PFSK-1 (cell line): ENCODE results near the gene GPR32.

Experiments
- FOXP2 ChIP-seq: optimal IDR thresholded peaks from 2 replicates; pipeline ENCODE3; 2011; ENCODE audit warnings: borderline replicate concordance, control low read depth, inconsistent platforms; ENCODE audit not compliant: insufficient read depth; ENCODE audit errors: extremely low read length, extremely low read depth
- POLR2AphosphoS5 ChIP-seq: IDR thresholded peaks from 2 replicates; pipeline ENCODE4 v1.6.1; 2012; ENCODE audit warnings: low read depth, mild to moderate bottlenecking, control low read depth, low read length, moderate library complexity
- TAF1 ChIP-seq: IDR thresholded peaks from 2 replicates; pipeline ENCODE4 v1.6.1; 2012; ENCODE audit warnings: low read length, control low read depth, borderline replicate concordance; ENCODE audit not compliant: insufficient read depth
- TF ChIP-seq, protein P1 (sequence below), 2 experiments: IDR thresholded peaks; 2 replicates each; pipeline versions ENCODE4 v1.6.1 to v1.8.0; 2011 to 2012; ENCODE audit warnings: low read depth in 2 of 2, low read length in 2 of 2, control low read depth in 1 of 2, inconsistent platforms in 1 of 2, mild to moderate bottlenecking in 1 of 2, moderate library complexity in 1 of 2; ENCODE audit not compliant: insufficient read depth in 1 of 2

DNA sequence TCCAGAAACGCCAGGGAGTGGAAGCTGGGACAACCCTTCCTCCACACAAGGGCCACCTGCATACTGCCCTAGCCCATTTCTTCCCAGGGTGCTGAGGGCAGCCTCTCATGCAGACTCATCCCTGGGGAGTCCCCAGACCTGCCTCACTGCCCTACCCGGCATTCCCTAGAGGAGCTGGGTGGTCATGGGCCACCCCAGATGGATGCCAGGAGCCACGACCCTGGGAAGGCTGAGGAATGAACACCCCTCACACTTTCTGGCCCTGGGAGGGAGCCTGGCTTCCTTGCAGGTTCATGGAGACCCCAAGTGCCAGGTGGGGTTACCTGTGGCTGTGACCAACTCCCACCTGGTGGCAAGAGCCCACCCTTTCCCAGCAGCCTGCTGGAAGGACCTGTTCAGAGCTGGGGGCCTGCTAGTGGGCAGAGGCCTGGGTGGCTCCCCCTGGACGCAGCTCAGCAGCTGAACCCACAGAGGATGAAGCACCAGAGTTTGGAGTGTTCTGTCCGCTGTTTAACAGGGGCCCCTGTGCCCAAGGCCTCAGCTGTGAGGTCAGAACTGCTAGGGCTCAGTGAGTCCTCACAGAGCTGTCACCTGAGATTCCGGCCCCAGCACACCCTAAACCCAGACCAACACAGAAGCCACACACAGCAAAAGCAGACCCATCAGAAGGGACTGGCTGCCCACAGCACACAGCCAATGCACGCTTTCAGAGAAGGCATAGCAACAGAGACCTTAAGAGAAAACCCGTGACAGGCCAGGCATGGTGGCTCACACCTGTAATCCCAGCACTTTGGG is 26.6 kb downstream of the GPR32 start:
- TF ChIP-seq POLR2AphosphoS5 (no peak), TAF1 (no peak), FOXP2 (no peak)
- TF ChIP-seq, protein P1, sequence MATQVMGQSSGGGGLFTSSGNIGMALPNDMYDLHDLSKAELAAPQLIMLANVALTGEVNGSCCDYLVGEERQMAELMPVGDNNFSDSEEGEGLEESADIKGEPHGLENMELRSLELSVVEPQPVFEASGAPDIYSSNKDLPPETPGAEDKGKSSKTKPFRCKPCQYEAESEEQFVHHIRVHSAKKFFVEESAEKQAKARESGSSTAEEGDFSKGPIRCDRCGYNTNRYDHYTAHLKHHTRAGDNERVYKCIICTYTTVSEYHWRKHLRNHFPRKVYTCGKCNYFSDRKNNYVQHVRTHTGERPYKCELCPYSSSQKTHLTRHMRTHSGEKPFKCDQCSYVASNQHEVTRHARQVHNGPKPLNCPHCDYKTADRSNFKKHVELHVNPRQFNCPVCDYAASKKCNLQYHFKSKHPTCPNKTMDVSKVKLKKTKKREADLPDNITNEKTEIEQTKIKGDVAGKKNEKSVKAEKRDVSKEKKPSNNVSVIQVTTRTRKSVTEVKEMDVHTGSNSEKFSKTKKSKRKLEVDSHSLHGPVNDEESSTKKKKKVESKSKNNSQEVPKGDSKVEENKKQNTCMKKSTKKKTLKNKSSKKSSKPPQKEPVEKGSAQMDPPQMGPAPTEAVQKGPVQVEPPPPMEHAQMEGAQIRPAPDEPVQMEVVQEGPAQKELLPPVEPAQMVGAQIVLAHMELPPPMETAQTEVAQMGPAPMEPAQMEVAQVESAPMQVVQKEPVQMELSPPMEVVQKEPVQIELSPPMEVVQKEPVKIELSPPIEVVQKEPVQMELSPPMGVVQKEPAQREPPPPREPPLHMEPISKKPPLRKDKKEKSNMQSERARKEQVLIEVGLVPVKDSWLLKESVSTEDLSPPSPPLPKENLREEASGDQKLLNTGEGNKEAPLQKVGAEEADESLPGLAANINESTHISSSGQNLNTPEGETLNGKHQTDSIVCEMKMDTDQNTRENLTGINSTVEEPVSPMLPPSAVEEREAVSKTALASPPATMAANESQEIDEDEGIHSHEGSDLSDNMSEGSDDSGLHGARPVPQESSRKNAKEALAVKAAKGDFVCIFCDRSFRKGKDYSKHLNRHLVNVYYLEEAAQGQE (IDR thresholded peaks at IDR 0.05; ENCODE audit: insufficient read depth in 1 of 2, low read depth in 2 of 2, low read length in 2 of 2), result no peak
